Astrocyte (in vitro differentiated cells and primary cell): ENCODE data around the gene MSX1.

Experiments used
- EZH2 ChIP-seq: IDR thresholded peaks from 2 replicates; pipeline ENCODE4 v1.6.1; 2012; ENCODE audit warnings: mild to moderate bottlenecking, low read length, inconsistent platforms; ENCODE audit not compliant: insufficient read depth
- TF ChIP-seq, protein P1 (sequence below): IDR thresholded peaks from 2 replicates; pipeline ENCODE4 v1.5.1; 2011; ENCODE audit warnings: low read depth, mild to moderate bottlenecking, inconsistent platforms, low read length, moderate library complexity; ENCODE audit not compliant: insufficient read depth

DNA sequence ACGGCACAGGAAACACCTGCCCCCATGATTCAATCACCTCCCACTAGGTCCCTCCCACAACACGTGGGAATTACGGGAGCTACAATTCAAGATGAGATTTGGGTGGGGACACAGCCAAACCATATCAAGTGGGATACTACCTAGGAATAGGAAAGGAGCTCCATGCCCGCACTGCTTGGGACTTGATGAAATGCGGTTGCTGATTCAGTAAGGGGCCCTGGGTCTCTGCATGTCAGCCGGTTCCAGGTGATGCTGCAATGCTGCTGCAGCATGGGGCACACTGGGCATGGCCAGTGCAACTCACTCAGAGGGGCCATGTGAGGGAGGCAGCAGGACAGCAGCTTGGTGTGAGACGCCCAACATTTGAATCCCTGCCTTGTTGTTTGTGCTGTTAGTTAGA, 34.0 kb upstream of the MSX1 start:
- TF ChIP-seq, protein P1, sequence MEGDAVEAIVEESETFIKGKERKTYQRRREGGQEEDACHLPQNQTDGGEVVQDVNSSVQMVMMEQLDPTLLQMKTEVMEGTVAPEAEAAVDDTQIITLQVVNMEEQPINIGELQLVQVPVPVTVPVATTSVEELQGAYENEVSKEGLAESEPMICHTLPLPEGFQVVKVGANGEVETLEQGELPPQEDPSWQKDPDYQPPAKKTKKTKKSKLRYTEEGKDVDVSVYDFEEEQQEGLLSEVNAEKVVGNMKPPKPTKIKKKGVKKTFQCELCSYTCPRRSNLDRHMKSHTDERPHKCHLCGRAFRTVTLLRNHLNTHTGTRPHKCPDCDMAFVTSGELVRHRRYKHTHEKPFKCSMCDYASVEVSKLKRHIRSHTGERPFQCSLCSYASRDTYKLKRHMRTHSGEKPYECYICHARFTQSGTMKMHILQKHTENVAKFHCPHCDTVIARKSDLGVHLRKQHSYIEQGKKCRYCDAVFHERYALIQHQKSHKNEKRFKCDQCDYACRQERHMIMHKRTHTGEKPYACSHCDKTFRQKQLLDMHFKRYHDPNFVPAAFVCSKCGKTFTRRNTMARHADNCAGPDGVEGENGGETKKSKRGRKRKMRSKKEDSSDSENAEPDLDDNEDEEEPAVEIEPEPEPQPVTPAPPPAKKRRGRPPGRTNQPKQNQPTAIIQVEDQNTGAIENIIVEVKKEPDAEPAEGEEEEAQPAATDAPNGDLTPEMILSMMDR: no peak
- no peak for TF ChIP-seq EZH2
